Adipocyte (in vitro differentiated cells): ENCODE measurements around the gene GAB2.

Source experiments
- DNase-seq: peaks from one replicate; pipeline ENCODE4 v3.0.0-alpha.2; 2015; ENCODE audit warnings: low read depth
- H3K27me3 ChIP-seq: replicated peaks from 2 replicates; pipeline ENCODE4 v1.7.0; 2013; ENCODE audit warnings: mild to moderate bottlenecking, low read length, moderate library complexity; ENCODE audit not compliant: control insufficient read depth, insufficient read depth
- H3K36me3 ChIP-seq: 2 replicates; pipeline ENCODE4 v1.7.0; 2013; ENCODE audit warnings: low read length, mild to moderate bottlenecking, moderate library complexity; ENCODE audit not compliant: control insufficient read depth, insufficient read depth, severe bottlenecking
- H3K4me1 ChIP-seq: 2 replicates; pipeline ENCODE4 v1.7.0; 2013; ENCODE audit warnings: mild to moderate bottlenecking, low read length, moderate library complexity; ENCODE audit not compliant: control insufficient read depth, insufficient read depth
- H3K4me3 ChIP-seq: 2 replicates; pipeline ENCODE4 v1.7.0; 2013; ENCODE audit warnings: mild to moderate bottlenecking, low read length, moderate library complexity
- H3K9ac ChIP-seq: 2 replicates; pipeline ENCODE4 v1.7.0; 2013; ENCODE audit warnings: mild to moderate bottlenecking, low read length, moderate library complexity
- H3K9me3 ChIP-seq: 2 replicates; pipeline ENCODE4 v1.7.0; 2013; ENCODE audit warnings: mild to moderate bottlenecking, low read length, moderate library complexity; ENCODE audit not compliant: control insufficient read depth

GAB2 gene

GRCh38 chr11:78398715-78399114 lies 18.9 kb downstream of the GAB2 start:
- DNase-seq = no peak
- Histone ChIP-seq H3K9me3 (no peaks in the 10 kb centered on the region), H3K4me3 (no peak overlapping the region), H3K36me3 (no peaks in the 10 kb centered on the region), H3K4me1 (peaks cover 7% of the 10 kb centered on the region), H3K9ac (no peak overlapping the region), H3K27me3 (no peaks in the 10 kb centered on the region)

GRCh38 chr11:78397398-78397797 lies 20.2 kb downstream of the GAB2 start:
- Histone ChIP-seq H3K27me3 (no peaks in the 10 kb centered on the region), H3K4me3 (no peak overlapping the region), H3K36me3 (no peaks in the 10 kb centered on the region), H3K9ac (no peak overlapping the region), H3K4me1 (no peaks in the 10 kb centered on the region), H3K9me3 (no peaks in the 10 kb centered on the region)
- DNase-seq = no peak

- no peak for DNase-seq
- no peaks in the 10 kb centered on the region for H3K4me1 ChIP-seq
- H3K4me3 ChIP-seq = no peak overlapping the region
- no peaks in the 10 kb centered on the region for H3K9me3 ChIP-seq
- H3K9ac ChIP-seq = no peak overlapping the region
- no peaks in the 10 kb centered on the region for H3K27me3 ChIP-seq
- H3K36me3 ChIP-seq = no peaks in the 10 kb centered on the region
Observed at GRCh38 chr11:78395597-78395996, 22.0 kb downstream of the GAB2 start.

- H3K4me1 ChIP-seq = no peaks in the 10 kb centered on the region
- H3K9ac ChIP-seq = no peak overlapping the region
- no peak overlapping the region for H3K4me3 ChIP-seq
- DNase-seq = no peak
- H3K27me3 ChIP-seq = no peaks in the 10 kb centered on the region
- no peaks in the 10 kb centered on the region for H3K36me3 ChIP-seq
- H3K9me3 ChIP-seq = no peaks in the 10 kb centered on the region
Observed at GRCh38 chr11:78392854-78393253, 24.8 kb downstream of the GAB2 start.

- Histone ChIP-seq H3K9ac (no peak overlapping the region), H3K4me1 (no peaks in the 10 kb centered on the region)
- DNase-seq = no peak
Observed at GRCh38 chr11:78391424-78391823, 26.2 kb downstream of the GAB2 start.

GRCh38 chr11:78390809-78391208 lies 26.8 kb downstream of the GAB2 start:
- no peaks in the 10 kb centered on the region for H3K27me3 ChIP-seq
- no peak for DNase-seq
- no peak overlapping the region for H3K4me3 ChIP-seq
- no peak overlapping the region for H3K9ac ChIP-seq
- H3K36me3 ChIP-seq = no peaks in the 10 kb centered on the region
- H3K4me1 ChIP-seq = no peaks in the 10 kb centered on the region
- peaks cover 3% of the 10 kb centered on the region for H3K9me3 ChIP-seq

More at GRCh38 chr11:78391424-78391823, 26.2 kb downstream of the GAB2 start:
- Histone ChIP-seq H3K27me3 (no peaks in the 10 kb centered on the region), H3K36me3 (no peaks in the 10 kb centered on the region), H3K9me3 (no peaks in the 10 kb centered on the region), H3K4me3 (no peak overlapping the region)

- peaks cover 18% of the 10 kb centered on the region for H3K36me3 ChIP-seq
- H3K27me3 ChIP-seq = no peaks in the 10 kb centered on the region
- no peak for DNase-seq
- peaks cover 6% of the 10 kb centered on the region for H3K4me1 ChIP-seq
- H3K9me3 ChIP-seq = peaks cover 18% of the 10 kb centered on the region
- H3K9ac ChIP-seq = no peak overlapping the region
- no peak overlapping the region for H3K4me3 ChIP-seq
Observed at GRCh38 chr11:78386215-78386941, 31.2 kb downstream of the GAB2 start.

GRCh38 chr11:78385205-78385604 lies 32.4 kb downstream of the GAB2 start:
- peak overlapping the region; percentile 45 for H3K4me3 ChIP-seq

GRCh38 chr11:78384231-78384630 lies 33.4 kb downstream of the GAB2 start:
- no peak overlapping the region for H3K9ac ChIP-seq
- H3K4me1 ChIP-seq = peaks cover 26% of the 10 kb centered on the region
- DNase-seq = no peak

More at GRCh38 chr11:78385205-78385604, 32.4 kb downstream of the GAB2 start:
- Histone ChIP-seq H3K9ac (no peak overlapping the region), H3K4me1 (peaks cover 17% of the 10 kb centered on the region), H3K36me3 (peaks cover 18% of the 10 kb centered on the region), H3K27me3 (no peaks in the 10 kb centered on the region), H3K9me3 (peaks cover 18% of the 10 kb centered on the region)
- no peak for DNase-seq

GRCh38 chr11:78381865-78382264 lies 35.8 kb downstream of the GAB2 start:
- Histone ChIP-seq H3K9me3 (peaks cover 18% of the 10 kb centered on the region), H3K4me1 (peaks cover 31% of the 10 kb centered on the region), H3K36me3 (peaks cover 21% of the 10 kb centered on the region), H3K27me3 (no peaks in the 10 kb centered on the region), H3K4me3 (no peak overlapping the region), H3K9ac (no peak overlapping the region)
- DNase-seq = peak; percentile 50

More at GRCh38 chr11:78384231-78384630, 33.4 kb downstream of the GAB2 start:
- no peaks in the 10 kb centered on the region for H3K27me3 ChIP-seq
- H3K4me3 ChIP-seq = no peak overlapping the region
- peaks cover 18% of the 10 kb centered on the region for H3K36me3 ChIP-seq
- H3K9me3 ChIP-seq = peaks cover 18% of the 10 kb centered on the region

GRCh38 chr11:78380615-78381051 lies 37.0 kb downstream of the GAB2 start:
- no peak overlapping the region for H3K4me3 ChIP-seq
- H3K9me3 ChIP-seq = peaks cover 14% of the 10 kb centered on the region
- H3K4me1 ChIP-seq = peaks cover 31% of the 10 kb centered on the region
- peaks cover 21% of the 10 kb centered on the region for H3K36me3 ChIP-seq
- no peaks in the 10 kb centered on the region for H3K27me3 ChIP-seq
- no peak overlapping the region for H3K9ac ChIP-seq
- DNase-seq = peak; percentile 61
